MG63 (cell line): ENCODE results near the gene SPRY4. TPM values are rescaled to one million over a fixed set of nuclear protein-coding genes. Genes with fewer than 3 reads are reported as not detected.

Source experiments
- DNase-seq: peaks from one replicate; pipeline ENCODE4 v3.0.0-alpha.2; 2020
- H3K27me3 ChIP-seq: fragments of 250-450 bp; sonication (Bioruptor Pico); 2 replicates; pipeline ENCODE4 v1.5.1; 2020; ENCODE audit warnings: mild to moderate bottlenecking, moderate library complexity
- H3K36me3 ChIP-seq: fragments of 250-450 bp; sonication (Bioruptor Pico); 2 replicates; pipeline ENCODE4 v1.5.1; 2020; ENCODE audit warnings: mild to moderate bottlenecking, moderate library complexity
- H3K4me3 ChIP-seq: fragments of 250-450 bp; sonication (Bioruptor Pico); 2 replicates; pipeline ENCODE4 v1.5.1; 2020; ENCODE audit warnings: mild to moderate bottlenecking, moderate library complexity
- H3K9me3 ChIP-seq: fragments of 250-450 bp; sonication (Bioruptor Pico); 2 replicates; pipeline ENCODE4 v1.5.1; 2020; ENCODE audit warnings: mild to moderate bottlenecking, moderate library complexity
- total RNA-seq: library from RNA; depleted of rRNA; stranded (reverse); fragments of >200 nt; shearing (Covaris generic); gene quantifications from 2 replicates; pipeline ENCODE4 v1.2.3, GENCODE V29; 2014; ENCODE audit warnings: low replicate concordance; rRNA removed

The SPRY4 gene
- total RNA-seq, 1 experiment from 2014 or later: 3.9 TPM

DNA sequence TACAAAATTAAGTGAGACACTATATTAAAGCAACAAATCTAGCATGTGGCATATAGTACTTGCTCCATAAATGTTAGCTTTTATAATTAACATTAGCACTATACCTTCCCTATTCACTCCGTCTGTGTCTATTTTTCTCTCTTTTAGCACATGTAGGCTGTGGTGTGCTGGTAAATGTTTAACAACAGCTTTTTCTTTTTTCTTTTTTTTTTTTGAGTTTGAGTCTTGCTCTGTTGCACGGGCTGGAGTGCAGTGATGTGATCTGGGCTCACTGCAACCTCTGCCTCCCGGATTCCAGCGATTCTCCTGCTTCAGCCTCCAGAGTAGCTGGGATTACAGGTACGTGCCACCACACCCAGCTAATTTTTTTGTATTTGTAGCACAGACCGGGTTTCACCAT lies 62.1 kb downstream of the SPRY4 start:
- Histone ChIP-seq H3K27me3 (no peaks in the 10 kb centered on the region), H3K4me3 (no peak overlapping the region), H3K36me3 (no peaks in the 10 kb centered on the region), H3K9me3 (no peaks in the 10 kb centered on the region)
- no peak for DNase-seq

Other genes with a start within 250 kb of the SPRY4 start
- 53.4 and 113 TPM in 2 replicates for gene NDFIP1, start 216.2 kb downstream of the SPRY4 start, total RNA-seq